Measurements from ENCODE around the gene HCST.

- TF ChIP-seq EZH2 (IDR thresholded peaks at IDR 0.05; ENCODE audit: insufficient read depth, low read length) = no peak
- TF ChIP-seq CTCF (IDR thresholded peaks at IDR 0.05; ENCODE audit: insufficient read depth, low read depth, low read length) = no peak
These were observed 12.8 kb upstream of the HCST start for GRCh38 chr19:35889370-35890112.
